ENCODE measurements around the gene SDCBP2.

DNA sequence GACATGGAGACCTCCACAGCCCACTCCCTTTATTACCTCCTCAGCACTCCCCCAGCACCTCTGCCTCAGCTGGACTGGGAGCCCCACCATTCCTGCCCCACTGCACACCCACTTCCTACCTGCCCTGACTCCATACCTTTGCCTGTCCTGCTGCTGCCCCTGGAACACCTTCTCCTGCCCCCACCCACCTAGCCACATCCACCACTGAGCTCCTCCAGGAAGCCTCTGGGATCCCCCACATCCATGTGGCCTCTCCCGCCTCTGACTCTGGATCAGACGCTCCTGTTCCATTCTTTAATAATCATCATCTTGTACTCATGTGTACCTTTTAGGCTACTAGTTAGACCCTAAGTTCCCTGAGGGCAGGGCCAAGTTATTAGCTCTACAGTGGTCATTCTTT is 2.2 kb upstream of the SDCBP2 start:
- TF ChIP-seq CTCF (IDR thresholded peaks at IDR 0.05) (no peak), POLR2A (IDR thresholded peaks at IDR 0.05) (no peak)
